ENCODE results near the gene CALML4.
"Not testable (repeated sequence)": the region's sequence is repeated elsewhere in the genome, so short reads cannot be mapped to it uniquely, and the experiment has no call there.

CALML4 gene

DNA sequence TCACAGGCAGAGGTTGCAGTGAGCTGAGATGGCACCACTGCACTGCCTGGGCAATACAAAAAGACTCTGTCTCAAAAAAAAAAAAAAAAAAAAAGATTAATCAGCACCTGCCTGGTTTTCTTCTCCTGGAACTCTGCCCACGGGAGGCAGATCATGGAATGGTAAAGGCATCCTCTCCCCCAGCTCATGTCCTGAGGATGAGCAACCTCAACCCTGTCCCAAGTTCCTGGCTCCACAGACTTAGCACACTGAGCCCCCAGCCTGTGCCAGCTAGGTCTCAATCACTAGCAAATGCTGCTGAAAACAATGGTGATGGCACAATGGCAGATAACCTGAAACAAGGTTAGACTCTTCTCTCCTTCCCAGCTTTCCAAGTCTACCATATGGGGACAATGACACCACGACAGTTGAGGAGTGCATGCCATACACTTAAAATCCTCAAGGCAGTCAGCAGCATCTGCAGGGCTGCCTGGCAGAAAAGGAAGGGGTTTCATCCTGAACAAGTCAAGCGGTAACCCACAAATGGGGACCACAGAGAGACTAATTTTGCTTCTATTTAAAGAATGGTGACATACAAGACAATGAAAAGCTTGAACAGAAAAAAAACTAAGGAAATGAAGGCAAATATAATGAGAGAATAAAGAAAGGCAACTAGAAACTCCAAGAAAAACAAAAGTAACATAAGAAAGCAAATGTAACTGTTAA lies 19.6 kb upstream of the CALML4 start:
- DNase-seq, result no peak

- no peak for DNase-seq
Measured at GRCh38 chr15:68224108-68224507, 19.0 kb upstream of the CALML4 start.

GRCh38 chr15:68223171-68223570 lies 18.0 kb upstream of the CALML4 start:
- no peak for DNase-seq

GRCh38 chr15:68222432-68222743 lies 17.3 kb upstream of the CALML4 start:
- not testable (repeated sequence) for DNase-seq

GRCh38 chr15:68221530-68222431 lies 16.6 kb upstream of the CALML4 start:
- DNase-seq, result not testable (repeated sequence)

- DNase-seq, result no peak
Measured at GRCh38 chr15:68220967-68221366, 15.8 kb upstream of the CALML4 start.

DNA sequence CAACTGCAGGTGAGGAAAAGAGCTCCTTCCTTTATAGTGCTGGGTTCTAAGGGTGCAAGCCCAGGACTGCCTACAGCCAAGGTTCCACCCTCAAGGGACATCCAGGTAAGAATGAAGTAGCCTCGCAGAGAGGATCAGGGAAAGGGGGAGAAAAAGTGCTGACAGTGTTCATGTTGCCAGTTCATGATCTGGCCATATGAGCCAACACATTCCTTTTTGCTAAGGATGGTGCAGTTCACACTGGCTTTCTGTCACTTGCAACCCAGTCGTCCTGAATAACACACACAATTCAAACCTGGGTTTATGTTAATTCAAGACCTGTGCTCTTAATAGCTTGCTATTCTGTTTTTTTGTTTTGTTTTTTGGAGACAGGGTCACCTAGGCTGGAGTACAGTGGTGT lies 15.4 kb upstream of the CALML4 start:
- no peak for DNase-seq

DNA sequence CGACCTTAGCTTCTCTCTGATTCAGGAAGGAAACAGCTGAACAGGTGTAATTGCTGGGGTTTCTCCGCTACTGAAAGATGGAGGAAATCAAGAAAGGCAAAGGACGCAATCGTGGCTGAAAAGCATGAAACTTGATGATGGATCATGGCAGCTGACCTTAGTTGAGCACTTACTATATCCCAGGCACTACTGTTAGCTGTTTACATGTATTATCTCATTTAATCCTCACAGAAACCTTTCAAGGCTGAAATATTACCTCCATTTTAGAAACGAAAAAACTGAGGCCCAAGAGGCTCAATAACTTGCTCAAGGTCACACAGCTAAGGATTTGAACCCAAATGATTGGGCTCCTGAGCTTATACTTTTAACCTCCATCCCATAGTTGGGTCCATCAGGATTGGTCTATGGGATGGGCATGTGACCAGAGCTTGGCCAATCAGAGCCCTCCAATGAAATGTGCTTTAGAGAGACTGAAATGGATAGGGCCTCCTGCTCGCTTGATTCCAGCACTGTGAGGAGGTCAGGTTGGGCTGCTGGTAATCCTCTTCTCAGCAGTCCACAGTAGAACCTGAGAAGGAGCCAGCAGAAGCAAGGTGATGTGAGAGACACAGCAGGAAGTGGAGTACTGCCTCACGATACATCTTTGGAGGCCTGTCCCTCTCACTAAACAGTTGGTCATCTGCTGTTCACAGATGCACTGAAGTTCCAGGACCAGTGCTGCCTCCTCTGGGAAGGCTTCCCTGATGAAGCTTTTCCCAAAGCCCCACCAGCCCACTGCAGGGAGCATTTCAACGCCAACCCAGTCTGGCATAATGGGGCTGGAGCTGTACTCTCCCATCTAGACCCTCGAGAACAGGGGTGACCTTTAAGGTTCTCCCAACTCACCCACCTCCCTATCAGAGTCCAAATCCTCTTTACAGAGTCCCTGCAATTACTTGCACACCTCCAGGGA lies 14.0 kb upstream of the CALML4 start:
- no peak for DNase-seq

DNA sequence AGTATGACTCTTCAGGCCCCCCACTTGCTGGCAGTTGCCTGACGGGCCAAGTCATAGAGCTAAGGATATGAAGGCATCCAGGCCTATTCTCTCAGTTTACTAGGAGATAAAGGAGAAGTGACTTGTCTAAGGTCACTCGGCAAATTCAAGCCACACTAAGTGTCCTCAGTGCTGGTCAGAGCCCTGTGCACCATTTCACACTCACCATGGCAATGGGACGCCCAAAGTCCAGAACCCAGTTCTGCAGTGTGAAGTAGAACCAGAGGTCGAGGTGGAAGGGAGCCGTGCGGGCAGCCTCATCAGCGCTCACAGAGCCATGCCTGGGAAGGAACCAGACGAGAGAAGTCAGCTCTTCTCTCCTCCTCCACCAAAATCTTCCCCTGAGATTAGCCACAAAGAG lies 13.2 kb upstream of the CALML4 start:
- DNase-seq, result no peak

- DNase-seq, result no peak
Measured at GRCh38 chr15:68217341-68217740, 12.2 kb upstream of the CALML4 start.

DNA sequence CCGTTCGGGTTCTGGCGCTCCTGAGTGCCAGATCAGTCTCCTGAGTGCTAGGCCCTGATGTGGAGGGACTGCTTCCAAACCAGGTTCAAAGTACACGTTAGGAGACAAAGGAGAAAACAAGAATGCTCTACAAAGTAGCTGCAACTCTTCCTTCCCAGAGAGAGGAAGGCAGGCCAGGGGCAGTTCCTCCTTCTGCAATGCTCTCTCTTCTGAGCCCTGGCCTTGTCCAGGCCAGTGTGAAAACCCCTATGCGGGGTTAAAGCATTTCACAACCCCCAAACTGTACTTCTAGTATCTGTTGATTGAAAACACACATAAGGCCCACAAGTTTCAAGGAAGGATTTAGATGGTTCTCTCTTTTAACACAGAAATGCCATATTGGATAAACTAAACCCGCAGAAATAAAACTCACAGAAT lies 9.7 kb upstream of the CALML4 start:
- DNase-seq, result no peak

DNA sequence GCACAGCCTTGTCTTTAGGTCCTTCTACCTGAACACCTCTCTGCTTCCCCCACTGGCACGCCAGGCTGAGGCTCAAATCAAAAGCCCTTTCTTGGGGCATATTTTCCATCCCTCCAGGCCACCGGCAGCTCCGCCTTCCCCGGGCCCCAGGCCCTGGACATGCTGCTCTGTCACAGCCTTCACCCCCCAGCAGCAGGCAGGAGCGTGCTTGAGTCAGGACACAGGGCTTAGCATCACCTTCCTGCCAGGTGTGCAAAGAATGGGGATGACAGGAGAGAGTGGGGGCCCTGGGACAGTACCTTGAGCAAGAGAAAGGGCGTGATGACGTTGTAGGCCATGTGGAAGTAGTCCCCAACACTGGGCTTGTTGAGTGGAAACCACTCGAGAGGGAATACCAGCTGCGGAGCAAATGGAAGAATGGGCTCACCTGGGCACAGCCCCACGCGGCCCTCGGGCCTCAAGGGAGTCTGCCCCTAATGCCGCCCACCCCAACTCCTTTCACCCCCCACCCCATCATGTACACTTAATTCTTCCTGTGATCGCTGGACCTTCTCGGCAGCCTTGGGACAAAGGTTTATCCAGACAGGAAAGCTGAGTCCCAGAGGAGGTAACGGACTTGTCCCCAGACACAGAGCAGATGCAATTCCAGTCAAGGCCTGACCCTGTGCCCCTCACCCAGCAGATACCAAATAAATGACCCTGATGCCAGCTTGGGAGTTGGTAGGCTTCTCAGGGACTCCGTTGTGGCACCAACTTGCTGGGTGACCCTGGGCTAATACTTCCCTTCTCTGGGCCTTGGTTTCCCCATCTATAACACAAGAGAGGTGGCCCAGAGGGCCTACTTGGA lies 9.1 kb upstream of the CALML4 start:
- no peak for DNase-seq

- DNase-seq, result not testable (repeated sequence)
Measured at GRCh38 chr15:68213491-68213845, 8.3 kb upstream of the CALML4 start.

DNA sequence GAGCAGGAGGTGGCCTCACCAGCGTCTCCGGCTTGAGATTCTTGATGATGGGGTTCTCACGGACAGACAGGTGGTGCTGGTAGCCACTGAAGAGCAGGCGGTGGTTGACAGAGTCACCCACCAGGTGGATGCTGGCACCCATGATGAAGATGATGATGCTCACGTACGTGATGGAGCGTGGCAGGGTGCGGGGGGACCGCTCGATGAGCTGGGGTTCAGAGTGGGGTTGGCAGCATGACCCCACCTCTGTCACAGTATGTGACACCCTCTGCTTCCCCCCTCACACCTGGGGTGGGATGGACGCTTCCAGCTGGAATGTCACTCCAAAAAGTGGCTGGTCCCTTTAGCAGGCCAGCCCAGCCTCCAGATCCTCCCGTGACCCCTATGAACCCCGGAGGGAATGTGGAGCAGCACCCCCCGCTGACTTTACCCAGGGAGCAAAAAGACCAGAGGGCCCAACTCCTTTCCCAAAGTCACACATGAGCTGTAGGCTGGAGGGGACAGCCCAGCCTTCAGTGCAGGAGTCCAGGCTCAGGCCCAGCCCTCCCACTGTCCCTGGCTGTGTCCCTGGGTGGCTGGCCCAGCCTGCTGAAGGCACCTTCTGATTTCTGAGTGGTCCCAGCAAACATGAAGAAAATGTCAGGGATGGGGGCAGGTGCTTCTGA lies 6.7 kb upstream of the CALML4 start:
- no peak for DNase-seq

GRCh38 chr15:68210821-68211655 lies 5.9 kb upstream of the CALML4 start:
- peak; percentile 52 for DNase-seq

GRCh38 chr15:68210409-68210756 lies 5.3 kb upstream of the CALML4 start:
- DNase-seq, result no peak

DNA sequence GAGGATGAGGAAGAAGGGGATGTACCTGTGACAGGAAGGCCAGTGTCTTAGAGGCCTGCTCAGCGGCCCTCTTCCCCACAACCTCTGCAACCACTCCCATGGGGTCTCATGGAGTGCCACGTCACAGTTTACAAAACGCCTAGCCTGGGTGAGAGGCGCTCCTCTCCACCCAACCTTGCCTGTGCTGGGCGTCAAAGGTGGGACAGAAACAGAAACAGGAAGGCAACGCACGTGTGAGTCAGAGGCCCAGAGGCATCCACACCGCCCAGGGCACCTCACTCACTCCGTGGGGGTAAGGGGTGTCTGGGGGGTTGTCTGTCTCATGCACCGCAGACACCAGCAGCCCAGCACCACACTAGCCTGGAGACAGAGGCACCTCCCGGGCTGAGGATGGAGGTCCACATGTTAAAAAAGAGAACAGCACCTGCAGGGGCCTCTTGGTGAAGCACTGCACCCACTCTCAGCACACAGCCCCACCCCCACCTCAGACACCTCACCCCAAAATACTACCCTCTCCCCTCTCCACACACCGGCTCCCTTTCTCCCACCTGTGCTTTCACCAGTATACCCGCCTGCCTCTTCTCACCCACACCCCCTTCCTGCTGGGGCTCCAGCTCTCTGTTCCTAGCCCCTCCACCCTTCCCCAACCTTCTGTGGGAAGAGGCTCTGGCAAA lies 4.7 kb upstream of the CALML4 start:
- peak; percentile 27 for DNase-seq

DNA sequence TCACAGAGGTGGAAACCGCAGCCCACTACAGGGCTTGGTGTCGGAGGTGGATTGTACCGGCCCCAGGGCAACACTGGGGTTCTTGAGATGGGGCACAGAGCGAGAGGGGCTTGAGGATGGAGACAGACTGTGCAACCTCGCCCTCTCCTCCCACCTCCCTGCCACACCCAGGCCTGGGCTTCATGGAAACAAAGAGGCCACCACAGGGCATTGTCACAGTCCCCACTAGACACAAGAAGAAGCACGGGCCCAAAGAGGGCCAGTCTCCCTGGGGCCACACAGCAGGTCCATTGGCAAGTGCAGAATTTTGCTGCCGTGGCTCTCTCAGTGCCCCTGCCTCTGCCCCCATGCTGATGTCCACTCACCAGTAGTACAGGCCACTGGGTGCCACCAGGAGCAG lies 4.1 kb upstream of the CALML4 start:
- no peak for DNase-seq

DNA sequence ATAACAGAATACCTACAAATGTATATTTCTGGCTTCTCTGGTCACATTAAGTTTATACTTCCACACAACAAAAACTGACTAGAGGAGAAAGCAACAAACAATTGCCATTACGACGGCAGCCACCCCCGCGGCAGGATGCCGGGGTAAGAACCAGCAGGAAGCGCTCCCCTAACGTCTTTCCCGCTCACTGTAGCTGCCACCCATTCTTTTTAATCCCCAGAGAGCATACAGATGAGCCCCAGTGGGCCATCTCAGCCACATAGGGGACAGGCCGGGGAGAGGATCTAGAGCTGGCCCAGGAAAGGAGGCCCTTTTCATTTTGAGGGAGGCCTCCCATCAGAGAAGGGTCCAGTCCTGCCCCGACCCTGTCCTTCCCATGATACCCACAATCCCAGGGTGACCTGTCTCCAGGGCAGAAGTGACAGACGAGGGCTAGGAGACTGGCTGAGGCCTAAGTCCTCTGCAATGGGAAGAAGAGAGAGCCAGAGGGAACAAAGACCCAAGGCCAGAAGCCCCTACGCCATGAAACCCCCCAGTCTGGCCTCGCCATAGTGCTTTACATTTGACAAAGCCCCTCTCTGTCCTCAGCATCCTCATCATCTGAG lies 3.6 kb upstream of the CALML4 start:
- DNase-seq, result no peak

GRCh38 chr15:68208136-68208535 lies 3.0 kb upstream of the CALML4 start:
- no peak for DNase-seq
